CD4-positive, alpha-beta T cell treated with Interleukin-6 at 100 ng/mL for 8 hours (primary cell): ENCODE results near the gene ZNF275.
"Not testable (repeated sequence)": the region's sequence is repeated elsewhere in the genome, so short reads cannot be mapped to it uniquely, and the experiment has no call there.

Experiments
- DNase-seq: peaks from one replicate; pipeline ENCODE4 v3.0.0-alpha.2; 2020; ENCODE audit warnings: mixed read lengths, low spot score

The ZNF275 gene

GRCh38 chrX:153387987-153388721, 54.2 kb downstream of the ZNF275 start:
- DNase-seq, result no peak

- DNase-seq, result no peak
Measured at GRCh38 chrX:153388722-153389459, 54.9 kb downstream of the ZNF275 start.

- not testable (repeated sequence) for DNase-seq
Measured at GRCh38 chrX:153389460-153389768, 55.5 kb downstream of the ZNF275 start.

- no peak for DNase-seq
Measured at GRCh38 chrX:153392642-153393321, 58.8 kb downstream of the ZNF275 start.

GRCh38 chrX:153394612-153395011, 60.7 kb downstream of the ZNF275 start:
- no peak for DNase-seq

GRCh38 chrX:153395613-153396319, 61.8 kb downstream of the ZNF275 start:
- no peak for DNase-seq

- DNase-seq, result no peak
Measured at GRCh38 chrX:153396320-153397195, 62.6 kb downstream of the ZNF275 start.

- DNase-seq, result no peak
Measured at GRCh38 chrX:153397256-153397960, 63.5 kb downstream of the ZNF275 start.

- no peak for DNase-seq
Measured at GRCh38 chrX:153398275-153398960, 64.5 kb downstream of the ZNF275 start.

GRCh38 chrX:153400146-153401132, 66.5 kb downstream of the ZNF275 start:
- DNase-seq, result peak; percentile 31

GRCh38 chrX:153401133-153401764, 67.3 kb downstream of the ZNF275 start, which contains the start of gene PNMA6E:
Gene PNMA6E (minus strand): TSS chrX:153401350. CDS start chrX:153398849, 2,501 bp downstream.
- DNase-seq, result no peak
